ENCODE measurements around the gene ALCAM.

ALCAM gene

DNA sequence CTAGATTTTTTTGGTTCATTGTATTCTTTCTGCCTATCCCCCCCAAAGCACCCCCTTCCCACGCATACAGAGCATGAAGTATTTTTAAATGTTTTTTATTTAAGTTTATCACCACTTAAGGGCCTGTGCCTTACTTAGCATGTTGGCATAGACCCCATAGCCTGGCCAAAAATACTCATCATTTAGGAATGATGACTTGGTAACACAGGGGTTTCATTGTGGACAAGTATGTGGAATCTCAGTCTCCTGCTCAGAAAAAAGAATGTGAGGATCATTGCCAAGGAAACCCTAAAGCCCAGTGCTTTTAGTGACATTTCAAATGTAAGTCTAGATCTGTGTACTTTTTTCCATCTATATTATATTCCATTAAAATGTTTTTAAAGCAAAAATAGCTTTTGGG lies 146.3 kb downstream of the ALCAM start:
- Histone ChIP-seq H3K36me3 (replicated peaks) (no peaks in the 10 kb centered on the region), H3K4me3 (ENCODE audit: low read depth, low read length) (no peak overlapping the region), H3K27ac (peak overlapping the region; percentile 45), H3K27me3 (replicated peaks) (no peaks in the 10 kb centered on the region)
- DNase-seq = peak; percentile 52
- in situ Hi-C loops (cut with HindIII; ENCODE audit: low pct_ligation_motif_present, low sequenced_read_pairs) = no loop called here
- TF ChIP-seq, protein P1, sequence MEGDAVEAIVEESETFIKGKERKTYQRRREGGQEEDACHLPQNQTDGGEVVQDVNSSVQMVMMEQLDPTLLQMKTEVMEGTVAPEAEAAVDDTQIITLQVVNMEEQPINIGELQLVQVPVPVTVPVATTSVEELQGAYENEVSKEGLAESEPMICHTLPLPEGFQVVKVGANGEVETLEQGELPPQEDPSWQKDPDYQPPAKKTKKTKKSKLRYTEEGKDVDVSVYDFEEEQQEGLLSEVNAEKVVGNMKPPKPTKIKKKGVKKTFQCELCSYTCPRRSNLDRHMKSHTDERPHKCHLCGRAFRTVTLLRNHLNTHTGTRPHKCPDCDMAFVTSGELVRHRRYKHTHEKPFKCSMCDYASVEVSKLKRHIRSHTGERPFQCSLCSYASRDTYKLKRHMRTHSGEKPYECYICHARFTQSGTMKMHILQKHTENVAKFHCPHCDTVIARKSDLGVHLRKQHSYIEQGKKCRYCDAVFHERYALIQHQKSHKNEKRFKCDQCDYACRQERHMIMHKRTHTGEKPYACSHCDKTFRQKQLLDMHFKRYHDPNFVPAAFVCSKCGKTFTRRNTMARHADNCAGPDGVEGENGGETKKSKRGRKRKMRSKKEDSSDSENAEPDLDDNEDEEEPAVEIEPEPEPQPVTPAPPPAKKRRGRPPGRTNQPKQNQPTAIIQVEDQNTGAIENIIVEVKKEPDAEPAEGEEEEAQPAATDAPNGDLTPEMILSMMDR (IDR thresholded peaks at IDR 0.05; ENCODE audit: low read depth, low read length, missing control alignments) = no peak

DNA sequence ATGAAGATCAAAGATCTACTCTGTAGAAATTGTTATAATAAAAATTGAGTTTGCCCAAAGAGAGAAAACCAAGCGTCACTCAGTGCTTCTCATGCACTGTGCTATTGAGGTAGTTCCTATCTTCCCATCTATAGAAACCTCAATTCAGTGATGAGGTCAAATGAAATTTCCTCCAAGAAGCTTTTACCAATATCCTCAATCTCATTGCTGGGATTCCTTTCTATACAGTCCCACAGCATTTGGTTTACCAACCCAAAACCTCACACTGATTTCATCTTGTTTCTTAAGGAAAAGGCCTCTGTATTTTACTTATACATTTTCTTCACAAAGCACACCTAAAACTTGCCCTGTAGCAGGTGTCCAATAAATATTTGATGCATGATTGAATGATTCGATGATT lies 147.2 kb downstream of the ALCAM start:
- TF ChIP-seq, protein P1 (IDR thresholded peaks at IDR 0.05; ENCODE audit: low read depth, low read length, missing control alignments) = no peak
- DNase-seq = no peak
- Histone ChIP-seq H3K36me3 (replicated peaks) (no peaks in the 10 kb centered on the region), H3K27ac (no peak overlapping the region), H3K4me3 (ENCODE audit: low read depth, low read length) (no peak overlapping the region), H3K27me3 (replicated peaks) (no peaks in the 10 kb centered on the region)
- in situ Hi-C loops (cut with HindIII; ENCODE audit: low pct_ligation_motif_present, low sequenced_read_pairs) = no loop called here

DNA sequence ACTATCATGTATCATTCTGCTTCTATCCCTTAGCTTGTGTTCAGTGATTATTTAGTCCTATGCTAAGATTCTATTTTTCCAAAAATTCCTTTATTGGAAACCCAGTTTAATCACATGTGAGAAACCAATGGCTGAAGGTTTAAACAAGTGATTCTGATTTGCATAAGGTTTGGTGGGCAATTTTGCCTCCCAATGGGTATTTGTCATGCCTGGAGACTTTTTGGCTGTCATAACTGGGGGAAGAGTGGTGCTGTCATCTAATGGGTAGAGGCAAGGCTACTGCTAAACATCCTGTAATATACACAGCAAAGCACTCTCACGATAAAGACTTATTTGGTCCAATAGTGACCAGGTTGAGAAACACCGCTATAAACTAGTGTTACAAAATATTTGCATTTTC lies 148.7 kb downstream of the ALCAM start:
- Histone ChIP-seq H3K36me3 (replicated peaks) (no peaks in the 10 kb centered on the region), H3K4me3 (ENCODE audit: low read depth, low read length) (no peak overlapping the region), H3K27me3 (replicated peaks) (no peaks in the 10 kb centered on the region), H3K27ac (no peak overlapping the region)
- in situ Hi-C loops (cut with HindIII; ENCODE audit: low pct_ligation_motif_present, low sequenced_read_pairs) = no loop called here
- TF ChIP-seq, protein P1 (IDR thresholded peaks at IDR 0.05; ENCODE audit: low read depth, low read length, missing control alignments) = no peak
- DNase-seq = no peak

DNA sequence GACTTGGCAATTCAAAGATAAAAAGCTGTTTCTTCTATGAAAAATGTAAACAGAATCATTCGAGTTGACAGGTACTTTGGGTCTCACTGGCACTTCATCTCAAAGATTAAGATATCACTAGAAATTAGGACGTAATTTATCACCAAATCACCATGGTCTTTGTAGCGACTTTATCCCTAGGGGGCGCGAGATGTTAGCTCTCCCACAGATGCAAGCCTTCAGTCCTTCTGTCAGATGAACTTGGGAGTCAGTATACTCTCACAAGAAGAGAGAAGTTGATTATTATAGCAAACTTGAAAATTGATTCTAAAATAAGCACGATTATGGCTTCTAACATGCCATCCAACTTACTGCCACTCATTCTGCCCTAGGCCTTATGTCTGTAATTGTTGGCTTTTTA lies 150.3 kb downstream of the ALCAM start:
- Histone ChIP-seq H3K27me3 (replicated peaks) (no peaks in the 10 kb centered on the region), H3K4me3 (ENCODE audit: low read depth, low read length) (no peak overlapping the region), H3K36me3 (replicated peaks) (no peaks in the 10 kb centered on the region), H3K27ac (no peak overlapping the region)
- no peak for DNase-seq
- in situ Hi-C loops (cut with HindIII; ENCODE audit: low pct_ligation_motif_present, low sequenced_read_pairs) = no loop called here
- TF ChIP-seq, protein P1 (IDR thresholded peaks at IDR 0.05; ENCODE audit: low read depth, low read length, missing control alignments) = peak; percentile 33

DNA sequence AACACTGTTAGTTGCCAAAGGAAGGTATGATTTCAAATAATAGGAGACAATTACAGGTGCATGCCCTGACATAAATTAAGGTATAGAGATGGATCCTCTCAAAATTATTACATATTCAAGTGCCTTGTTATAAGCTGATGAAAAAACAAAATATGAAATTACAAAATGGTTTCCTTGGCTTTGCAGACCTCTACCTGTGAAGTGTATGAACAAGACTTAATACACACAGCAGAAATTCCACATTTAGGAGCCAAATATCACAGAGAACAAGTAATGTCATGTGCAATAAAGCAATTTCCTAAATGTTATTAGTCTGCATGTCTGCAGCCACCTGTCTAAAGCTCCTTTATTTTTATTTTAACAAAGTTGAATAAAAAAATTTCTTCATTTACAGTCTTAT lies 151.5 kb downstream of the ALCAM start:
- no peak for DNase-seq
- H3K36me3 ChIP-seq (replicated peaks) = no peaks in the 10 kb centered on the region
- TF ChIP-seq, protein P1 (IDR thresholded peaks at IDR 0.05; ENCODE audit: low read depth, low read length, missing control alignments) = no peak
- in situ Hi-C loops (cut with HindIII; ENCODE audit: low pct_ligation_motif_present, low sequenced_read_pairs) = no loop called here
- no peaks in the 10 kb centered on the region for H3K27me3 ChIP-seq (replicated peaks)
- H3K27ac ChIP-seq = no peak overlapping the region
- H3K4me3 ChIP-seq (ENCODE audit: low read depth, low read length) = no peak overlapping the region

DNA sequence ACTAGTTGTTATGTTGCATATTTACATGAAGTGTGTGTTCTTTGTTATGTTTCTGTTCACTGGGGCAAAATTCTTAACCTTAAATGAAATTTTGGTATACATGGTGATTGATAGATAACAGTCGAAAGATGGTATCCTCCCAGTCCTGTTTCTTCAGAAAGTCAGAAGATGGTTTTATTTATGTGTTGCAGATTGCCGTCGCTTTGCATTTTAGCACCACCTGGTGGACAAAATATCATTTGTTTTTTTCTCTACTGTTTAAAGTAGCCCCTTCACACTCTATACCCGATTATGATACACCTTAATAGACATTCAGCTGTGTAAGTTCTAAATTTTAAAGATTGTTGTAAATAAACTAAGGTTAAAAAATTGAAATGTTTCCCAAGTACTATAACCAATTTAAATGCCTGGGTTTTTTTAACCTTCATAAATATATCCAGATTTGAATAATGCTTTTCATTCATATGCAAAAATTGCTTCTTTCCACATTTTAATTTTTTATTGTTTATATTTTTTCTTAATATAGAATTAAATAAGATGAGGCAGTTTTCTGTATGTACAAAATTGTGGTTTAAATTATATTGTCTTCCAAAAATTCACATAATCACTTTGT lies 152.2 kb downstream of the ALCAM start:
- TF ChIP-seq, protein P1 (IDR thresholded peaks at IDR 0.05; ENCODE audit: low read depth, low read length, missing control alignments) = peak; percentile 58
- H3K27ac ChIP-seq = no peak overlapping the region
- peak; percentile 39 for DNase-seq

More for the DNA sequence above, 152.2 kb downstream of the ALCAM start:
- H3K4me3 ChIP-seq (ENCODE audit: low read depth, low read length) = no peak overlapping the region
- in situ Hi-C loops (cut with HindIII; ENCODE audit: low pct_ligation_motif_present, low sequenced_read_pairs) = no loop called here
- H3K27me3 ChIP-seq (replicated peaks) = no peaks in the 10 kb centered on the region
- no peaks in the 10 kb centered on the region for H3K36me3 ChIP-seq (replicated peaks)
